ENCODE measurements around the gene VLDLR.

DNA sequence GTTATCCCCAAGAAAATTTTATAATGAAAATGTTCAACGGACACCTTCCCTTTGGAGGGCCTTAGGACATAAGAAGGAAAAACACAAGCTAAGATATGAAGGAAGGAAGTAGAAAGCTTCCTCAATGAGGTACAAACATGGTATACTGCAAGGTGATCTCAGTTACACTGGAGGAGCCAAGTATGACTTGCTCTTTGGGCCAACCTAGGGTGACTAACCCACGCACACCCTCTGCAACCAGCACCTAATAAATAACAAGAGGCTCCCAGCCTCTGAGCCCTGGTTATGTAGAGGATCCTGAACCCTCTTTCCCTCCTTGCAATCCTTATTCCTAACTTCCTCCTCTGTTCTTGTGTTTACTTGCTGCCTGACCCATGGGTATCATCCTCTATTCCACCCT, 57.4 kb downstream of the VLDLR start:
- no peak for TF ChIP-seq EZH2 (IDR thresholded peaks at IDR 0.05; ENCODE audit: low read length, missing control alignments)
- TF ChIP-seq, protein P1, sequence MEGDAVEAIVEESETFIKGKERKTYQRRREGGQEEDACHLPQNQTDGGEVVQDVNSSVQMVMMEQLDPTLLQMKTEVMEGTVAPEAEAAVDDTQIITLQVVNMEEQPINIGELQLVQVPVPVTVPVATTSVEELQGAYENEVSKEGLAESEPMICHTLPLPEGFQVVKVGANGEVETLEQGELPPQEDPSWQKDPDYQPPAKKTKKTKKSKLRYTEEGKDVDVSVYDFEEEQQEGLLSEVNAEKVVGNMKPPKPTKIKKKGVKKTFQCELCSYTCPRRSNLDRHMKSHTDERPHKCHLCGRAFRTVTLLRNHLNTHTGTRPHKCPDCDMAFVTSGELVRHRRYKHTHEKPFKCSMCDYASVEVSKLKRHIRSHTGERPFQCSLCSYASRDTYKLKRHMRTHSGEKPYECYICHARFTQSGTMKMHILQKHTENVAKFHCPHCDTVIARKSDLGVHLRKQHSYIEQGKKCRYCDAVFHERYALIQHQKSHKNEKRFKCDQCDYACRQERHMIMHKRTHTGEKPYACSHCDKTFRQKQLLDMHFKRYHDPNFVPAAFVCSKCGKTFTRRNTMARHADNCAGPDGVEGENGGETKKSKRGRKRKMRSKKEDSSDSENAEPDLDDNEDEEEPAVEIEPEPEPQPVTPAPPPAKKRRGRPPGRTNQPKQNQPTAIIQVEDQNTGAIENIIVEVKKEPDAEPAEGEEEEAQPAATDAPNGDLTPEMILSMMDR (conservative IDR thresholded peaks at IDR 0.05 in 1 of 2, IDR thresholded peaks at IDR 0.05 in 1 of 2; ENCODE audit: low read depth in 1 of 2, low read length in 2 of 2): no peak

Data from fibroblast of lung (primary cell).